Caco-2 (cell line): ENCODE data around the gene PMM1. TPM values are rescaled to one million over a fixed set of nuclear protein-coding genes. Genes with fewer than 3 reads are reported as not detected.
A peak's percentile ranks its signal among the peaks of the same experiment; 100 is the strongest.

Source experiments
- BruUV-seq: library from RNA; stranded (reverse); fragments of 400-500 nt; replicated peaks from 2 replicates; lab custom pipeline; 2021; lab: Mats Ljungman, UMichigan
- CTCF ChIA-PET: fragments of 300-600 bp; sonication (Branson Sonifier 250); formaldehyde crosslinking; loops from one replicate; lab custom pipeline; 2022; ENCODE audit warnings: antibody characterized with exemption; lab: Charles Lee
- POLR2A ChIA-PET: fragments of 300-600 bp; sonication (Branson Sonifier 250); formaldehyde crosslinking; loops from one replicate; lab custom pipeline; 2022; ENCODE audit warnings: antibody characterized with exemption; lab: Charles Lee
- DNase-seq, 2 experiments: peaks; one replicate each; pipeline versions ENCODE4 v3.0.0 to v3.0.0-alpha.2; 2020 to 2022
- H3K27me3 ChIP-seq: replicated peaks from 2 replicates; pipeline ENCODE4 v1.6.0; 2011; ENCODE audit warnings: low read length; ENCODE audit not compliant: control insufficient read depth, insufficient read depth
- H3K36me3 ChIP-seq: 2 replicates; pipeline ENCODE4 v1.5.1; 2011; ENCODE audit warnings: low read length; ENCODE audit not compliant: control insufficient read depth, insufficient read depth
- H3K4me1 ChIP-seq: fragments of 250-450 bp; sonication (Bioruptor Pico); 2 replicates; pipeline ENCODE4 v1.5.1; 2020; ENCODE audit warnings: mild to moderate bottlenecking
- H3K4me3 ChIP-seq: 2 replicates; pipeline ENCODE4 v1.5.1; 2011; ENCODE audit warnings: low read depth, mild to moderate bottlenecking, control low read depth, low read length
- H3K9me3 ChIP-seq: fragments of 250-450 bp; sonication (Bioruptor Pico); 2 replicates; pipeline ENCODE4 v1.5.1; 2020; ENCODE audit warnings: mild to moderate bottlenecking, moderate library complexity
- H3K27ac Mint-ChIP-seq: one replicate; pipeline ENCODE4 v1.8.0; 2022; ENCODE audit warnings: mixed read lengths; ENCODE audit not compliant: unreplicated experiment
- H3K27me3 Mint-ChIP-seq: one replicate; pipeline ENCODE4 v1.8.0; 2022; ENCODE audit warnings: mixed read lengths; ENCODE audit not compliant: insufficient read depth, unreplicated experiment
- H3K36me3 Mint-ChIP-seq: one replicate; pipeline ENCODE4 v1.8.0; 2022; ENCODE audit warnings: mild to moderate bottlenecking, mixed read lengths; ENCODE audit not compliant: insufficient read depth, unreplicated experiment
- H3K4me1 Mint-ChIP-seq: one replicate; pipeline ENCODE4 v1.8.0; 2022; ENCODE audit warnings: low read depth, mixed read lengths; ENCODE audit not compliant: unreplicated experiment
- H3K4me3 Mint-ChIP-seq: one replicate; pipeline ENCODE4 v1.8.0; 2022; ENCODE audit warnings: mild to moderate bottlenecking, moderate library complexity, mixed read lengths; ENCODE audit not compliant: unreplicated experiment
- H3K9me3 Mint-ChIP-seq: one replicate; pipeline ENCODE4 v1.8.0; 2022; ENCODE audit warnings: mixed read lengths; ENCODE audit not compliant: unreplicated experiment
- CTCF ChIP-seq, 2 experiments: fragments of 200-600 bp in 1 of 2; IDR thresholded peaks; 1 replicate in 1 of 2; 2 replicates in 1 of 2; pipeline versions ENCODE4 v1.5.1 to v1.8.0; 2011 to 2022; ENCODE audit warnings: antibody characterized with exemption in 1 of 2, control low read depth in 1 of 2, inconsistent platforms in 1 of 2, low read depth in 1 of 2, low read length in 1 of 2, mild to moderate bottlenecking in 1 of 2, moderate library complexity in 1 of 2; ENCODE audit not compliant: insufficient read depth in 1 of 2, severe bottlenecking in 1 of 2, unreplicated experiment in 1 of 2
- intact Hi-C: fragments of 100-400 bp; cut with micrococcal nuclease; formaldehyde crosslinking; loops from one replicate; pipeline ENCODE4 v1.10.0; 2022; ENCODE audit not compliant: unreplicated experiment
- total RNA-seq: library from RNA; stranded (reverse); gene quantifications from 2 replicates; pipeline ENCODE4 v1.2.3, GENCODE V29; 2022

Gene PMM1
- total RNA-seq, 1 experiment from 2014 or later, result 29.6 TPM

GRCh38 chr22:41625577-41625976 lies 35.9 kb upstream of the PMM1 start:
- intact Hi-C loops, result no loop called here
- peaks cover 3% of the 10 kb centered on the region; the same call in 1 of the 2 replicates for H3K4me1 ChIP-seq
- H3K27me3 ChIP-seq, result no peaks in the 10 kb centered on the region
- H3K36me3 ChIP-seq, result peaks cover 1% of the 10 kb centered on the region
- no peaks in the 10 kb centered on the region for H3K4me1 Mint-ChIP-seq
- DNase-seq, result no peak
- no peaks in the 10 kb centered on the region for H3K9me3 Mint-ChIP-seq
- H3K4me3 Mint-ChIP-seq, result no peak overlapping the region
- ChIA-PET CTCF (no interaction called here), POLR2A (interaction anchor here (0.6 kb wide), 1 partner anchor 36 kb away, joined by 3 read pairs; the partner anchor contains the start of gene PMM1)
- BruUV-seq, result no TSS peak
- H3K9me3 ChIP-seq, result no peaks in the 10 kb centered on the region
- TF ChIP-seq CTCF (IDR thresholded peaks at IDR 0.05; ENCODE audit: insufficient read depth in 1 of 2, low read depth in 1 of 2, low read length in 1 of 2, severe bottlenecking in 1 of 2, unreplicated experiment in 1 of 2), result no peak
- no peak overlapping the region for H3K27ac Mint-ChIP-seq
- no peak overlapping the region for H3K4me3 ChIP-seq
- H3K36me3 Mint-ChIP-seq, result peaks cover 98% of the 10 kb centered on the region
- H3K27me3 Mint-ChIP-seq, result no peaks in the 10 kb centered on the region

DNA sequence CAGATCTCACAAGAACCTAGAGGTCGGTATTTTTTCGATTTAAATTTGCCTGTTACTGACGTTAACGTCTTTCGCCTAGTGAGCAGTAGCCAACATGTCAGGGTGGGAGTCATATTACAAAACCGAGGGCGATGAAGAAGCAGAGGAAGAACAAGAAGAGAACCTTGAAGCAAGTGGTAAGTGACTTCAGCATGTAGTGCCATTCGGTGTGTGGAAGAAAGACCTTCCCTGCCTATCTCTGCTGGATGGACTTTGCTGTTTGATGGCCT lies 32.2 kb upstream of the PMM1 start:
- Histone ChIP-seq H3K9me3 (no peaks in the 10 kb centered on the region), H3K4me3 (peak overlapping the region; percentile 98), H3K27me3 (no peaks in the 10 kb centered on the region), H3K36me3 (no peaks in the 10 kb centered on the region), H3K4me1 (peaks cover 17% of the 10 kb centered on the region)
- Mint-ChIP-seq H3K4me3 (peak overlapping the region; percentile 90), H3K27me3 (no peaks in the 10 kb centered on the region), H3K27ac (peak overlapping the region; percentile 98), H3K36me3 (peaks cover 69% of the 10 kb centered on the region), H3K9me3 (no peaks in the 10 kb centered on the region), H3K4me1 (no peaks in the 10 kb centered on the region)
- ChIA-PET CTCF (interaction anchor here (0.6 kb wide), 1 partner anchor 69 kb away, joined by 3 read pairs; no protein-coding TSS in a partner anchor), POLR2A (interaction anchor here (0.7 to 2.0 kb wide), 7 partner anchors 32 to 347 kb away, joined by 3 to 27 read pairs (median 4); partner anchors contain the start of genes ACO2, PHF5A, PMM1 and SEPTIN3)
- intact Hi-C loops, result loop anchor here (1.0 kb wide), 1 partner anchor 32 kb away; no protein-coding TSS in a partner anchor
- BruUV-seq, result no TSS peak
- no peak for TF ChIP-seq CTCF (IDR thresholded peaks at IDR 0.05; ENCODE audit: insufficient read depth in 1 of 2, low read depth in 1 of 2, low read length in 1 of 2, severe bottlenecking in 1 of 2, unreplicated experiment in 1 of 2)
- DNase-seq, result no peak

GRCh38 chr22:41621099-41621910 lies 31.7 kb upstream of the PMM1 start, which contains the start of gene XRCC6:
TSS of gene XRCC6 (plus strand) at chr22:41621295. CDS start at chr22:41622005, 710 bp downstream.
- peaks cover 17% of the 10 kb centered on the region for H3K4me1 ChIP-seq
- ChIA-PET POLR2A (interaction anchor here (0.5 to 2.0 kb wide), 13 partner anchors 17 to 348 kb away, joined by 3 to 27 read pairs (median 4); partner anchors contain the start of genes ACO2, PHF5A, PMM1 and SEPTIN3), CTCF (interaction anchor here (0.6 to 1.4 kb wide), 4 partner anchors 24 to 76 kb away, joined by 3 to 7 read pairs (median 5); partner anchors contain the start of gene PMM1)
- Mint-ChIP-seq H3K4me1 (no peaks in the 10 kb centered on the region), H3K36me3 (peaks cover 64% of the 10 kb centered on the region), H3K27me3 (no peaks in the 10 kb centered on the region), H3K27ac (peak within 1 kb of the TSS; percentile 98), H3K4me3 (peak within 1 kb of the TSS; percentile 90), H3K9me3 (no peaks in the 10 kb centered on the region)
- H3K27me3 ChIP-seq, result no peaks in the 10 kb centered on the region
- intact Hi-C loops, result loop anchor here (1.0 kb wide), 1 partner anchor 31 kb away; no protein-coding TSS in a partner anchor
- H3K36me3 ChIP-seq, result no peaks in the 10 kb centered on the region
- TF ChIP-seq CTCF (IDR thresholded peaks at IDR 0.05; ENCODE audit: insufficient read depth in 1 of 2, low read depth in 1 of 2, low read length in 1 of 2, severe bottlenecking in 1 of 2, unreplicated experiment in 1 of 2), result no peak
- BruUV-seq, result no TSS peak
- peak; percentile 99 to 100 for DNase-seq
- H3K4me3 ChIP-seq, result peak within 1 kb of the TSS; percentile 98
- no peaks in the 10 kb centered on the region for H3K9me3 ChIP-seq
